ENCODE results near the gene STAT3.
"Not testable (repeated sequence)": the region's sequence is repeated elsewhere in the genome, so short reads cannot be mapped to it uniquely, and the experiment has no call there.

STAT3 gene

GRCh38 chr17:42274253-42274542, 114.0 kb downstream of the STAT3 start:
- no peak for TF ChIP-seq JUND (IDR thresholded peaks at IDR 0.05; ENCODE audit: low read depth)
- in situ Hi-C loops (cut with HindIII; ENCODE audit: low pct_unique_long_range_greater_than_20kb, low sequenced_read_pairs) = no loop called here
- no peak for DNase-seq (ENCODE audit: low read depth in 1 of 2, low spot score in 1 of 2)

- TF ChIP-seq JUND (IDR thresholded peaks at IDR 0.05; ENCODE audit: low read depth) = no peak
- DNase-seq (ENCODE audit: low read depth in 1 of 2, low spot score in 1 of 2) = no peak
- in situ Hi-C loops (cut with HindIII; ENCODE audit: low pct_unique_long_range_greater_than_20kb, low sequenced_read_pairs) = no loop called here
Measured at GRCh38 chr17:42273474-42274252, 114.6 kb downstream of the STAT3 start.

GRCh38 chr17:42272162-42272907, 115.9 kb downstream of the STAT3 start:
- TF ChIP-seq JUND (IDR thresholded peaks at IDR 0.05; ENCODE audit: low read depth) = no peak
- in situ Hi-C loops (cut with HindIII; ENCODE audit: low pct_unique_long_range_greater_than_20kb, low sequenced_read_pairs) = no loop called here

GRCh38 chr17:42271779-42272035, 116.5 kb downstream of the STAT3 start:
- in situ Hi-C loops (cut with HindIII; ENCODE audit: low pct_unique_long_range_greater_than_20kb, low sequenced_read_pairs) = no loop called here
- DNase-seq (ENCODE audit: low read depth in 1 of 2, low spot score in 1 of 2) = no peak
- no peak for TF ChIP-seq JUND (IDR thresholded peaks at IDR 0.05; ENCODE audit: low read depth)

More at GRCh38 chr17:42272162-42272907, 115.9 kb downstream of the STAT3 start:
- DNase-seq (ENCODE audit: low read depth in 1 of 2, low spot score in 1 of 2) = no peak

- TF ChIP-seq JUND (IDR thresholded peaks at IDR 0.05; ENCODE audit: low read depth) = no peak
- in situ Hi-C loops (cut with HindIII; ENCODE audit: low pct_unique_long_range_greater_than_20kb, low sequenced_read_pairs) = no loop called here
- DNase-seq (ENCODE audit: low read depth in 1 of 2, low spot score in 1 of 2) = no peak
Measured at GRCh38 chr17:42271006-42271778, 117.0 kb downstream of the STAT3 start.

- DNase-seq (ENCODE audit: low read depth in 1 of 2, low spot score in 1 of 2) = no peak
- in situ Hi-C loops (cut with HindIII; ENCODE audit: low pct_unique_long_range_greater_than_20kb, low sequenced_read_pairs) = no loop called here
- TF ChIP-seq JUND (IDR thresholded peaks at IDR 0.05; ENCODE audit: low read depth) = no peak
Measured at GRCh38 chr17:42270596-42270995, 117.6 kb downstream of the STAT3 start.

GRCh38 chr17:42270170-42270535, 118.1 kb downstream of the STAT3 start:
- no peak for TF ChIP-seq JUND (IDR thresholded peaks at IDR 0.05; ENCODE audit: low read depth)
- in situ Hi-C loops (cut with HindIII; ENCODE audit: low pct_unique_long_range_greater_than_20kb, low sequenced_read_pairs) = no loop called here
- no peak for DNase-seq (ENCODE audit: low read depth in 1 of 2, low spot score in 1 of 2)

GRCh38 chr17:42268236-42268635, 120.0 kb downstream of the STAT3 start:
- DNase-seq (ENCODE audit: low read depth in 1 of 2, low spot score in 1 of 2) = no peak
- in situ Hi-C loops (cut with HindIII; ENCODE audit: low pct_unique_long_range_greater_than_20kb, low sequenced_read_pairs) = no loop called here

GRCh38 chr17:42266918-42267766, 121.1 kb downstream of the STAT3 start:
- DNase-seq (ENCODE audit: low read depth in 1 of 2, low spot score in 1 of 2) = no peak
- in situ Hi-C loops (cut with HindIII; ENCODE audit: low pct_unique_long_range_greater_than_20kb, low sequenced_read_pairs) = no loop called here

More at GRCh38 chr17:42268236-42268635, 120.0 kb downstream of the STAT3 start:
- TF ChIP-seq JUND (IDR thresholded peaks at IDR 0.05; ENCODE audit: low read depth) = no peak

GRCh38 chr17:42266462-42266861, 121.8 kb downstream of the STAT3 start:
- TF ChIP-seq JUND (IDR thresholded peaks at IDR 0.05; ENCODE audit: low read depth) = no peak
- in situ Hi-C loops (cut with HindIII; ENCODE audit: low pct_unique_long_range_greater_than_20kb, low sequenced_read_pairs) = no loop called here
- no peak for DNase-seq (ENCODE audit: low read depth in 1 of 2, low spot score in 1 of 2)

More at GRCh38 chr17:42266918-42267766, 121.1 kb downstream of the STAT3 start:
- TF ChIP-seq JUND (IDR thresholded peaks at IDR 0.05; ENCODE audit: low read depth) = no peak

- DNase-seq (ENCODE audit: low read depth in 1 of 2, low spot score in 1 of 2); in situ Hi-C loops (cut with HindIII; ENCODE audit: low pct_unique_long_range_greater_than_20kb, low sequenced_read_pairs): not testable (repeated sequence)
Measured at GRCh38 chr17:42264366-42264765, 123.9 kb downstream of the STAT3 start.

Data from T47D (cell line).